Measurements from ENCODE around the gene RAB40A.

The RAB40A gene

GRCh38 chrX:103518571-103518970 lies 718 bp downstream of the RAB40A start:
- no peaks in the 10 kb centered on the region for H3K27me3 ChIP-seq (ENCODE audit: insufficient read depth, poor library complexity, severe bottlenecking)
- TF ChIP-seq SPI1 (IDR thresholded peaks at IDR 0.05; ENCODE audit: borderline replicate concordance, low read depth) (no peak), POLR2AphosphoS5 (IDR thresholded peaks at IDR 0.05; ENCODE audit: low read depth) (no peak), REST (IDR thresholded peaks at IDR 0.05; ENCODE audit: insufficient replicate concordance, low read depth) (no peak), GABPA (IDR thresholded peaks at IDR 0.05; ENCODE audit: low read depth) (no peak), CTCF (IDR thresholded peaks at IDR 0.05; ENCODE audit: insufficient read depth, low read length) (no peak)
- no peak overlapping the region for H3K27ac ChIP-seq (replicated peaks)
- no peak for DNase-seq (ENCODE audit: low read depth in 1 of 2, low spot score in 1 of 2)
- H3K4me3 ChIP-seq (replicated peaks; ENCODE audit: insufficient read depth, low read length), result no peak overlapping the region

- TF ChIP-seq GABPA (IDR thresholded peaks at IDR 0.05; ENCODE audit: low read depth) (no peak), POLR2AphosphoS5 (IDR thresholded peaks at IDR 0.05; ENCODE audit: low read depth) (no peak)
- Histone ChIP-seq H3K4me3 (replicated peaks; ENCODE audit: insufficient read depth, low read length) (no peak overlapping the region), H3K27me3 (ENCODE audit: insufficient read depth, poor library complexity, severe bottlenecking) (no peaks in the 10 kb centered on the region), H3K27ac (replicated peaks) (no peak overlapping the region)
- no peak for DNase-seq (ENCODE audit: low read depth in 1 of 2, low spot score in 1 of 2)
Measured at GRCh38 chrX:103517246-103517645, 2.0 kb downstream of the RAB40A start.

GRCh38 chrX:103513476-103514108 lies 5.7 kb downstream of the RAB40A start:
- Histone ChIP-seq H3K4me3 (replicated peaks; ENCODE audit: insufficient read depth, low read length) (no peak overlapping the region), H3K27me3 (ENCODE audit: insufficient read depth, poor library complexity, severe bottlenecking) (no peaks in the 10 kb centered on the region), H3K27ac (replicated peaks) (no peak overlapping the region)
- DNase-seq (ENCODE audit: low read depth in 1 of 2, low spot score in 1 of 2), result no peak
- TF ChIP-seq POLR2AphosphoS5 (IDR thresholded peaks at IDR 0.05; ENCODE audit: low read depth) (no peak), REST (IDR thresholded peaks at IDR 0.05; ENCODE audit: insufficient replicate concordance, low read depth) (no peak), SPI1 (IDR thresholded peaks at IDR 0.05; ENCODE audit: borderline replicate concordance, low read depth) (no peak), CTCF (IDR thresholded peaks at IDR 0.05; ENCODE audit: insufficient read depth, low read length) (no peak)

- H3K27ac ChIP-seq (replicated peaks), result no peak overlapping the region
- DNase-seq (ENCODE audit: low read depth in 1 of 2, low spot score in 1 of 2), result no peak
- no peak overlapping the region for H3K4me3 ChIP-seq (replicated peaks; ENCODE audit: insufficient read depth, low read length)
- TF ChIP-seq REST (IDR thresholded peaks at IDR 0.05; ENCODE audit: insufficient replicate concordance, low read depth), result no peak
- H3K27me3 ChIP-seq (ENCODE audit: insufficient read depth, poor library complexity, severe bottlenecking), result no peaks in the 10 kb centered on the region
Measured at GRCh38 chrX:103513067-103513466, 6.2 kb downstream of the RAB40A start.
